Effector memory CD4-positive, alpha-beta T cell (primary cell): ENCODE results near the gene PIM3.

ENCODE experiments used
- DNase-seq, 3 donors: peaks; one replicate each; pipeline ENCODE4 v3.0.0-alpha.2; 2020
- H3K27ac ChIP-seq: 2 replicates; pipeline ENCODE4 v1.7.0; 2013; ENCODE audit warnings: mild to moderate bottlenecking, low read length, moderate library complexity; ENCODE audit not compliant: insufficient read depth, poor library complexity, severe bottlenecking
- H3K27me3 ChIP-seq: replicated peaks from 2 replicates; pipeline ENCODE4 v1.7.0; 2013; ENCODE audit warnings: mild to moderate bottlenecking, low read length; ENCODE audit not compliant: insufficient read depth, control insufficient read depth, poor library complexity, severe bottlenecking
- H3K36me3 ChIP-seq: 2 replicates; pipeline ENCODE4 v1.7.0; 2013; ENCODE audit warnings: mild to moderate bottlenecking, low read length, moderate library complexity; ENCODE audit not compliant: control insufficient read depth, insufficient read depth
- H3K4me1 ChIP-seq: 2 replicates; pipeline ENCODE4 v1.7.0; 2013; ENCODE audit warnings: low read length, mild to moderate bottlenecking; ENCODE audit not compliant: control insufficient read depth, insufficient read depth, poor library complexity, severe bottlenecking
- H3K4me3 ChIP-seq: 2 replicates; pipeline ENCODE4 v1.7.0; 2013; ENCODE audit warnings: low read length, low read depth, mild to moderate bottlenecking; ENCODE audit not compliant: insufficient read depth, poor library complexity, severe bottlenecking
- H3K9me3 ChIP-seq: 2 replicates; pipeline ENCODE4 v1.7.0; 2013; ENCODE audit warnings: mild to moderate bottlenecking, low read length, moderate library complexity; ENCODE audit not compliant: control insufficient read depth

Gene PIM3

DNA sequence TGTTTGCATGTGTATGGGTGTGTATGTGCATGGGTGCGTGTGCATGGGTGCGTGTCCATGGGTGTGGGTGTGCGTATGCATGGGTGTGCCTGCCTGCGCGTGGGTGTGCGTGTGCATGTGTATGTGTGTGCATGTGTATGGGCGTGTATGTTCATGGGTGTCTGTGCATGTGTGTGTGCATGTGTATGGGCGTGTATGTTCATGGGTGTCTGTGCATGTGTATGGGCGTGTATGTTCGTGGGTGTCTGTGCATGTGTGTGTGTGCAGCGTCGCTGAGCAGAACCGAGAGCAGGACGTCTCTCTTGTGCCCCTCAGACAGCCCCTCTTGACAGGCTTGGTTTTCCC lies 38.1 kb downstream of the PIM3 start:
- Histone ChIP-seq H3K4me3 (no peak overlapping the region), H3K9me3 (no peaks in the 10 kb centered on the region), H3K36me3 (no peaks in the 10 kb centered on the region), H3K4me1 (no peaks in the 10 kb centered on the region), H3K27ac (no peak overlapping the region), H3K27me3 (no peaks in the 10 kb centered on the region)
- DNase-seq = no peak

DNA sequence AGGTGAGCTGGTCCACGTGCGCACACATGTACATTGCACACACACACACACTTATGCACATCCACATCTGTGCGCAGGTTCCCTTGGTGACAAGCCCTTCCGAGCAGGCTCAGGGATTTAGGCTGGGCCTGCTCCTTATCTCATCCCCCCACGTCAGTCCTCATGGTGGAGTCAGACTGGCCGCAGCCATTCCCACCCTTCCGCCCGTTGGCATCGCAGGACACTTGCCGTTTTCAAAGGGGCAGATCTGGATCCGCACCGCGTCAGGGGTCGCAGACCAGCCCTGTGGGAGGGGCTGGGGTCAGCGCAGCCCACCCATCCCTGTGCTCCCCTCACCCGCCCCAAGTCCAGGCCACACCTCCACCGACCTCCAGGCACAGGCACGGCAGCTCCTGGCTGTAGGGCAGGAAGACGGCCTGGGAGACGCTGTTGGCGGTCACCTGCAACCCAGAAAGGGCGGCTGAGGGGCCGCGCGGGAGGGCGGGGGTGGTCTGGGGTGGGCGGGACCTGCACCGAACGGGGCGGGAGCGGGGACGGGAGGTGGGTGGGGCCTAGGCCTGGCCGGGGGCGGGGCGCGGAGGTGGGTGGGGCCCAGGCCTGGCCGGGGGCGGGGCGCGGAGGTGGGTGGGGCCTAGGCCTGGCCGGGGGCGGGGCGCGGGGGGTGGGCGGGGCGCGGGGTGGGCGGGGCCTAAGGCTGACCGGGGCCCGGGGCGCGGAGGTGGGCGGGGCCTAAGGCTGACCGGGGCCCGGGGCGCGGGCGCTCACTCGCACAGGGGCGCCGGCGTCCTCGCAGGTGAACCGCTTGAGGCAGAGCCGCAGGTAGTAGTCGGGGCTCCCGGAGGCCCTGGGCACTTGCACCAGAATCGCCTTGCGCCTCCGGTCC lies 38.7 kb downstream of the PIM3 start:
- no peak overlapping the region for H3K4me3 ChIP-seq
- no peak for DNase-seq
- H3K9me3 ChIP-seq = no peaks in the 10 kb centered on the region
- H3K4me1 ChIP-seq = no peaks in the 10 kb centered on the region
- H3K27me3 ChIP-seq = no peaks in the 10 kb centered on the region
- no peaks in the 10 kb centered on the region for H3K36me3 ChIP-seq
- no peak overlapping the region for H3K27ac ChIP-seq

DNA sequence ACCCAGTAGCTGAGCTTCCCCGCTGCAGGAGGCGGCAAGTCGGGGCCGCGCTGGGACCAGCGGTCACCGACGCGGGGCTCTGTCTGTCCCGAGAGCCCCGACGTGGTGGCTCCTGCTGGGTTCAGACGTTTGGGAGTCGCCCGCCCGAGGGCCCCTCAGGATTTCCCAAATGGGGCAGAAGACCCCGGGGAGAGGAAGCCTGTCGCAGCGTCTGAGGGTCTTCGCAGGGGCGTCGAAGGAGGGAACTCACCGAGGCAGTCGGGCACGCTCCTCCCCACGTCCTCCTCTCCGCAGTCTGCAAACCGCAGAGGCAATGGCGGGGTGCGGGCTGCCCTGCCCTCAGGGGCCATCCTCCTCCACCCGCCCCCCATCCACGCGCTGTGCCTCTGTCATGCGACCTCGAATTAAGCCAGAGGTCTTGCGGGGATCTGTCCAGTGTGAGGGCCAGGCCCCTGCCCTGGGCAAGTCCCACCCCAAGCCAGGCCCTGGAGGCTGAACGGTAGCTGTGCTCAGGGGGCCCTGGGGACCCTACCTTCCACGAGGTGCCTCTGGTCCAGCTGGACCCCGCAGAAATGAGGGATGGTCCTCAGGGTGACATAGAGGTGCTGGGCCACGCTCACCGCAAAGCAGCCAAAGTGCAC lies 39.5 kb downstream of the PIM3 start:
- Histone ChIP-seq H3K4me1 (no peaks in the 10 kb centered on the region), H3K27ac (no peak overlapping the region), H3K4me3 (no peak overlapping the region), H3K9me3 (no peaks in the 10 kb centered on the region), H3K27me3 (no peaks in the 10 kb centered on the region), H3K36me3 (no peaks in the 10 kb centered on the region)
- DNase-seq = no peak

DNA sequence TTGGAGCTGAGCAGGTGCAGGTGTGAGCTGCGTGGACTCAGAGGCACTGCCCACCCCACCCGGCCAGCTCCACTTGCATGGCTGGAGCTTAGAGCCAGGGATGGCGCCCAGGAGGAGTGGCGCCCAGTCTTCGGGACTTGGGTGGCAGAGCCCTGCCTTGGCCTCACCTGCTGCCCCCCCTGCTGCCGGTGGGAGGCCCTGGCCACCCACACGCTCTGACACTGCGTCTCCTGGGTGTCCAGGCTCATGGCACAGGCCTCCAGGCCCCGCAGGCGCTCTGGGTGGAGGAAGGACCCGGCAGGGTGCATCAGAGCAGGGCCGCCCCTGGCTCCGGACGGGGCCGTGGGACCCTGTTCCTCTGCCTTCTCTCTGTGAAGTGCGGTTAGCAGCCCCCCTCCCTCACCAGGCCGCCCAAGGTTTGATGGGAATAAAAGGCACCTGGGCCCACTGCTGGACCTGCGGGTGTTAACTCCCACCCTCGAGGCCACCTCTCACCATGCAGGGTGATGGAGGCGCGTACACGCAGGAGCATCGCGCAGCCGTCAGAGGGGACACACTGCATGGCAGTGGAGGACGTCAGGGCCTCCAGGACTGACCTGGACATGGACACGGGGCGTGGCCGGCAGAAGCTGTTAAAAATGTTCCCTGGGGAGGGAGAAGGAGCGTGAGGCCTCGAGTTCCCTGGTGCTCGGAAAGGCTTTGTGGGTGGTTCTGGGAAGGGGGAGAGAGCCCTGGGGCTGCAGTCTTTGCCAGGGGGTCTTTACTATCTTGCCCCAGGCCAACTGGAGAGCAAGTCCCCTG lies 40.2 kb downstream of the PIM3 start:
- no peak overlapping the region for H3K4me3 ChIP-seq
- no peaks in the 10 kb centered on the region for H3K36me3 ChIP-seq
- no peaks in the 10 kb centered on the region for H3K9me3 ChIP-seq
- no peak for DNase-seq
- H3K27ac ChIP-seq = no peak overlapping the region
- H3K4me1 ChIP-seq = no peaks in the 10 kb centered on the region
- H3K27me3 ChIP-seq = no peaks in the 10 kb centered on the region

DNA sequence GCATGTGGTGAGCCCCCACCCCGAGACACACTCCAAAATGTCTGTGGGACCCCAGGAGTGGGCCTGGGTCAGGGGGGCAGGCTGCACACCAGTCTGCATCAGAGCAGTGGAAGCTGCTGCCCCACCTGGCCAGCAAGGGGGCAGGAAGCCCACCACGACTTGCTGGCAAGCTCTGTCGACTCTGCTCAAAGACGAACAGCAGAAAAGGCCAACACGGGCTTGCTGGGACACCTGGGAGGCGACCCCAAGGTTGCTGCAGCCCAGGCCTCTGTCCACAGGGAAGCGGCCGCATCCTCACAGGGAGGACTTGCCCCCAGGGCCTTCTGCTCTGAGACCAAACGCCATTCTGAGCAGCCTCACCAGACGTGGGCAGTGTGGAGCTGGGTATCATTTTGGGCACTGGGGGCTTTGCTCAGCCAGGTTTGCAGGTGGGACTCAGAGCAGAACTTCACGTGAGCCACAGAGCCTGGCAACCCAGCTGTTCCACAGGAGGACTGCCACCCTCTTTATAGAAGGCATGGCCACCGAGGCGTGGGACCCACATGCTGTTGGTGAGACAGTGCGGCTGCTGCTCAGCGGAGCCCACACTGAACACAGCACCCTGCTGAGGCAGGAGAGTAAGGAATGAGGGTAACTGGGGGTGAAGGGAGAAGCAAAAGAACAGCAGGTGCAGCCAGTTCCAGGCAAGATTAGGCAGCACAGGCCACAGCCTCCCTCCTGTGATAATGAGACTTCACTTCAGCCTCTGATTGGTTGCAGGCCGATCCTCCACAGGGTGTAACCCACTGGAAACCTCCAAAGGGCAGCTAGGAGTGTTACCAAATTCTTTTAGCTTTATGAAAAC lies 41.0 kb downstream of the PIM3 start:
- no peaks in the 10 kb centered on the region for H3K9me3 ChIP-seq
- H3K4me1 ChIP-seq = no peaks in the 10 kb centered on the region
- H3K4me3 ChIP-seq = no peak overlapping the region
- H3K27me3 ChIP-seq = no peaks in the 10 kb centered on the region
- H3K27ac ChIP-seq = no peak overlapping the region
- no peaks in the 10 kb centered on the region for H3K36me3 ChIP-seq
- DNase-seq = no peak

DNA sequence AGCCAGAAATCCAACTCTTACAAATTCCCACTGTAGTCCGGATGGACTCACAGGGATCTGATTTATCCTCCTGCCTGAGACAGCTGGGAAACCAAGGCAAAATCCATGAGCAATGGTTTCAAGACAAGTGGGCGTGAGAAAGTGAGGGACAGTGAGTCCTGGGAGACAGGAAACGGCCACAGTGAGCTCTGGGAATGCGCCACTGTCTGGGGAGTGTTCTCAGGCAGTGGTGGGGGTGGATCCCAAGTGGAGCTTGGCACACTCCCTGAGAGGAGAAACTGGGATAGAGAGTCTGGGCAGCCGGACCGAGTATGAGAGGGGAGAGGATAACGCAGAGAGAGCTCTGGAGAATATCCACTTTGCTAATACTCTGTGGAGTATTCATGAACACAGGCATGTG lies 42.2 kb downstream of the PIM3 start:
- no peaks in the 10 kb centered on the region for H3K9me3 ChIP-seq
- no peaks in the 10 kb centered on the region for H3K27me3 ChIP-seq

DNA sequence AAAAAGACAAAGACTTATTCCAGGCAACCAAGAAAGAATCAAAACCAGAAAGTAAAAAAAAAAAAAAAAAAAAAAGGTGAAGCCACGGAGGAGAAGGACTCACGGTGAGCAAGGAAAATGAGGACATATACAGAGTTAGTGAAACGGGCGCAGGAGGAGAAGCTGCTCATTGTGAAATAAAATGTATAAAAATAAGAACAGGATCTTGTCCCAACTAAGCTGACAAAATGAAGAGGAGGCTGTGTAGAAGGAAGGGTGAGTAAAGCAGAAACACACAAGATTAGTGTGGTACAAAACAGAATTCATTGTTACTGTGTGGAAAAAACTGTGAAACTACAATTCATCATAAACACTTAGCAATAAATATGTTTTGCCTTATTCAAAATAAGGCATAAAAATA lies 44.3 kb downstream of the PIM3 start:
- peaks cover 3% of the 10 kb centered on the region for H3K27me3 ChIP-seq
- H3K4me3 ChIP-seq = no peak overlapping the region
- DNase-seq = no peak
- H3K27ac ChIP-seq = no peak overlapping the region
- H3K4me1 ChIP-seq = peaks cover under 1% of the 10 kb centered on the region
- no peaks in the 10 kb centered on the region for H3K36me3 ChIP-seq
- no peaks in the 10 kb centered on the region for H3K9me3 ChIP-seq

More for the DNA sequence above, 42.2 kb downstream of the PIM3 start:
- no peak for DNase-seq
- H3K36me3 ChIP-seq = no peaks in the 10 kb centered on the region
- no peak overlapping the region for H3K27ac ChIP-seq
- H3K4me1 ChIP-seq = no peaks in the 10 kb centered on the region
- H3K4me3 ChIP-seq = no peak overlapping the region

DNA sequence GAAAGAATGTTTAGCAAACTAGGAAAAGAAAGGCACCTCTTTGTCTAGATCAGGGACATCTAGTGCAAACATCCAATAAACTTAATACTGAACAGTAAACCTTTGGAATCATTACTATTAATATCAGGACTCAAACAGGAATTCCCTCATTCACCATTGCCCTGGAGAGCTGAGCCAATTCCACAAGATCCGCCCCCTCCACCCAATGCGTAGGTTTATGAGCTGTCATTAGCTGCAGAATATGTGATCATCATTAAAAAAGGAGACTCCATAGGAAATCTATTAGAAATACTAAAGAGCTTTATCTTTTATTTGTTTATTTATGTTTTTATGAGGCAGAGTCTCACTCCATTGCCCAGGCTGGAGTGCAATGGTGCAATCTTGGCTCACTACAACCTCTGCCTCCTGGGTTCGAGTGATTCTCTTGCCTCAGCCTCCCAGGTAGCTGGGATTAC lies 46.5 kb downstream of the PIM3 start:
- H3K4me3 ChIP-seq = no peak overlapping the region
- H3K36me3 ChIP-seq = no peaks in the 10 kb centered on the region
- DNase-seq = no peak
- H3K4me1 ChIP-seq = peaks cover 16% of the 10 kb centered on the region
- H3K9me3 ChIP-seq = no peaks in the 10 kb centered on the region
- H3K27ac ChIP-seq = no peak overlapping the region
- peaks cover 18% of the 10 kb centered on the region for H3K27me3 ChIP-seq

DNA sequence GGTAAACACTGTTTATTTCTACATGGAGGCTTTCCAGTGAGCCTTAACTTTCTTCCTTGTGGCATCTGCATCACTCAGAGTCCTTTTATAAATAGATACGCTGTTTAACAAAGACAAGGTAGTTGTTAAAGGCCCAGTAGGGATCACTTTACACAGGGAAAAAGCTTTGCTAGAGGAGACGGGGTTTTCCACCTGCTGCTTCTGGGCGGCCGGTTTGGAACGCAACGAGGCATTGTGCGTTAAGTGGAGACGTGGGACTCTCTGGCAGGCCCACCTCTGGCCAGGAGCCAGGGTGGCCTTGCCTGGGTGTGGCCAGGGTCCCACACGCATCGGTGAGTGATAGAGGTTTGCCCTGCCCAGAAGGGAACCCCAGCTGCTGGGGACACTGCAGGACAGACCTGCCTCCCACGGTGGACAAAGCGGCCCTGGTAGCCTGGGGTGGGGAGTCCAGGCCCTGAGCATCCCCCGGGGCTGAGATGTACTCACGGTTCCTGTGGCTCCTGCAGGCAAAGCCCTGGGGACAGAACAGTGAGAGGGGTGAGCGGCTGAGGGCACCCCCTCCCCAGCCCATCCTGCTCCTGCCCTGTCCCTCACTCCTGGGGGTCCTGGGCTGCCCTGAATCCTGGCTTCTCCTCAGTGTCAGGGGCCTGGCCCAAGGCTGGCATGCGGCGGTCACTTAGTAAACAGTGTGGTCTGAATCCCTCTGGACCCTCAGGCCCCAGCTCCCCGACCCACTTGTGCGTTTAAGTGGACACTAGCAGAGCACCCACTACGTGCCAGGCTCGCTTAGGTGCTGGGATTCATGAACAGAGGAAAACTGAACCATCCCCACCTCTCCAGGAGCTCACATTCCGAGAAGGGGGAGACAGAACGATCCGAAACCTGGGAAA lies 47.8 kb downstream of the PIM3 start:
- Histone ChIP-seq H3K4me1 (peaks cover 16% of the 10 kb centered on the region), H3K27me3 (peaks cover 18% of the 10 kb centered on the region), H3K9me3 (no peaks in the 10 kb centered on the region), H3K36me3 (no peaks in the 10 kb centered on the region), H3K27ac (no peak overlapping the region), H3K4me3 (no peak overlapping the region)
- DNase-seq = no peak
